AG08396 (cell line): ENCODE results near the gene CENPX.

ENCODE experiments used
- DNase-seq: peaks from one replicate; pipeline ENCODE4 v3.0.0; 2012; ENCODE audit warnings: low spot score, mixed read lengths

The CENPX gene

DNA sequence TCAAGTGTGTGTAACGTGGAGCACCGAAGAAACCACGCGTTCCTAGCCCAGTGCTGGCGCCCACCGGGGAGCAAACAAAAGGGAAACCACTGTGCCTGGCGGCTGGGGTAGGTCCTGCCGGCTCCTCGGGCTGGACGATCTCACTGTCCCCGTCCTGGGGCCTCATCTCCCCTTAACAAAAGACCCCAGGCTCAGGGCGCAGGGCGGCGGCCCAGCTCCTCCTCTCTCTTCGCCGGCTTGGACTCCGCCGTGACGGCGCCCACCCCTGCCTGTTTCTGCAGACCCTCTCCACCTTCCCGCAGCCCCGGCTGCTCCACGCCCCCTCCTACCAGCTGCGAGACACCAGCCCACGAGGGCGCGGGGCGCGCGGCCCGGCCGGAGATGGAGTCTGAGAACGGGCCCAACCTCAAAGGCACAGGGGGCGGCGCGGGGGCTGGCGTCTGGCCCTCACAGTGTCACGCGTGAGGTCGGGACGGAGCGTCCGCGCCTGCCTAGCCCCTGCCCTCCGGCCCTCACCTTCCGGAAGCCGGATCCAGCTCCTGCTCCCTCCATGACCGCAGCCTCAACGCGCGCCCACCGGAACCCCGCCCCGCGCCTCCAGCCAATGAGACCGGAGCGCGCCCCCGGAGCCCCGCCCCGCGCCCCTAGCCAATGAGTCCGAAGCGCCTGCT, at the start of gene CENPX:
Gene CENPX (minus strand): TSS at position 569 of the 671 bp plus-strand sequence. CDS start 17 bp downstream, at position 552.
- no peak for DNase-seq

DNA sequence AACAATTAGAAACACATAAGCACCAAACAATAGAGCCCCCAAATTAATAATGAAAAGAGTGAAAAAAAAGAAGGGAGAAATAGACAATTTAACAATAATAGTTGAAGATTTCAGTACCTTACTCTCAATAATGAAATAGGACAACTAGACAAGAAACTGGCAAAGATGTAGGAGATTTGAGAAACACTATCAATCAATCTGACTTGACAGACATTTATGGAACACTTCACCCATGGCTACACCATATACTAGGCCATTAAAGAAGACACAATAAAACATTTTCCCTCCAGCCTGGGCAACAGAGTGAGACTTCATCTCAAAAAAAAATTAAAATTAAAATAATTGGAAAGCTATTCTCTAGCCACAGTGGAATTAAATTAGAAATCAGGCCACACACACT, 47.9 kb upstream of the CENPX start:
- no peak for DNase-seq

DNA sequence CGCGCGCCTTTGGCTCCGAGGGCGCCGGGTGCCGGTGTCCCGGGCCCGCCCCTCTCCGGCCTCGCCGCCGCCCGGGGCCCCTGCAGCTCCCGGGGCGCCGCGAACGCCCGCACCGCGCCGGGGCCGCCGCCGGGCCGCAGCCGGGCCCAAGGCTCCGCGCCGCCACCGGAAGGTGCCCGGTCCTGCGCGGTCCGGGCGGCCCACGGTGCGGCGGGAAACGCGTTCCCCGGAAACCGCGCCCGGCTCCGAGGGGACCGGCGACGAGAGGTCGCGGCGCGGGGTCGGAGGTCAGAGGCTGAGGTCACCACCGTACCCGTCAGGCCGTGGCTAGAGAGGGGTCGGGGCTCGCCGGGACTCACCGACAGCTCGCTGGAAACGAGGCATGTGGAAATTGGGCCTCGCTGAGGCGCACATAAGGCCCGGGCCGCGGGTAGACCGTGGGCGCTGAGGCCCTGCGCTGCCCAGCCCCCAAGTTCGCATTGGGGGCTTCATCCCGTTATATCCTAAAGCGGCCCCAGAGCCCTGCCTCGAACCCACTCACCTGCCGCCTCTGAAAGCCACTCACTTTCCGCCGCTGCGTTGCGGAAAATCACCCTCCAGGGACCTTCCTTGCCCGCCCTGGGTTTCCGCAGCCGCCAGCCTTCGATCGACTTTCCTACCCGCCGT, 43.1 kb upstream of the CENPX start, which contains the start of gene DUS1L:
Gene DUS1L (minus strand): TSS at position 167 of the 666 bp plus-strand sequence. CDS start 745 bp downstream, outside the sequence.
- peak; percentile 95 for DNase-seq

DNA sequence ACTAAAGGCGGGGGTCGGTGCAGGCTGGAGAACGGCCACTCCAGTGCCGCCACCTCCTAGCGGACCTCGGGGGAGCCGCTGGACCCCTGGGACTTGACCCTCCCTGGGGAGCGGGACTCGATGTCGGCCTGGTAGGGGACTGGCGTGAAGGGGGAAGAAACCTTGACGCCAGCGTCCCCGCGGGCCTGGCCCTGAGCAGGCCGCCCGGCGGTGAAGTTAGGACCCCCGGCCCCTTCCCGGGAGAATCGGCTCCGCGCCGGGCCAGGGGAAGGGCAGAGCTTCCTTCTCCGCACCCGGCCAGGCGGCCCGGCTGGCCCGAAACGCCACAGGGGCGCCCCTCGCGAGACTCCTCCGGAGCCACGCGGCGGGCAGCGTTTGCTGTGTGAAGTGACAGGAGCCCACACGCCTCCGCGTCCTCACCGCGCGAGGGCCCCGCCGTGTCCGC, 42.5 kb upstream of the CENPX start:
- DNase-seq, result peak; percentile 89

DNA sequence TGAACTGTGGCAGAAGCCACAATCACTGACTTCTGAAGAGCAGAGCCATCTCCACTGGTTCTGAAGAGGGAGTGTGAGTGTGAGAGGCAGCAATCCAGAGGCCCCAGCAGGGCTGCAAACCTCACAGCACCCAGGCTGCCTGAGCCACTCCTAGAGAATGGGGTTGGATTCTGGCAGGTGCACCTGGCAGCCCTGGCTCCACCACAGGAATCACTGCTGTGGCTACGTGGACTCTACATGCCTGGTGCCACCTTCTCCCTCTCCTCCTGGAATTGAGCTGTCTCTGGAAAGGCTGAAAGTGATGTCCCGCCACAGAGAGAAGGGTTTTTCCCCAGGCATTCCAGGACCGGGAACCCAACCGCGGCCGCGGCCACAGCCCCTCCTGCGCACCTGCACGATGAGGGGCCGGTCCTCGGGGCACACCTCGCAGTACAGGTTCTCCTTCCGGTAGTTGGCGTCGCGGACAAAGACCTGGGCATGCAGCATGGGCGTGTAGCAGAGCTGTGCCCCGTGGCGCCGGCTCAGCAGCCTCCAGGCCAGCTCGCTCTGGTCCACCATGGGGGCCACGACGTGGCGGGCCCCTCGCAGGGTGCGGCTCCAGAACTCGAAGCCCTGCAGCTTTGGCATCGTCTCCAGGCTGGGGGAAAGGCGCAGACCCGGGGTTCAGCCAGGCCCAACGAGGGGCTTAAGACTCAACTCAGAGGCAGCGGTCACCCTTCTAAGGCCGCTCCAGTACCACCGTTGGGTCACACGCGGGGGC, 41.9 kb upstream of the CENPX start:
- peak; percentile 52 for DNase-seq

DNA sequence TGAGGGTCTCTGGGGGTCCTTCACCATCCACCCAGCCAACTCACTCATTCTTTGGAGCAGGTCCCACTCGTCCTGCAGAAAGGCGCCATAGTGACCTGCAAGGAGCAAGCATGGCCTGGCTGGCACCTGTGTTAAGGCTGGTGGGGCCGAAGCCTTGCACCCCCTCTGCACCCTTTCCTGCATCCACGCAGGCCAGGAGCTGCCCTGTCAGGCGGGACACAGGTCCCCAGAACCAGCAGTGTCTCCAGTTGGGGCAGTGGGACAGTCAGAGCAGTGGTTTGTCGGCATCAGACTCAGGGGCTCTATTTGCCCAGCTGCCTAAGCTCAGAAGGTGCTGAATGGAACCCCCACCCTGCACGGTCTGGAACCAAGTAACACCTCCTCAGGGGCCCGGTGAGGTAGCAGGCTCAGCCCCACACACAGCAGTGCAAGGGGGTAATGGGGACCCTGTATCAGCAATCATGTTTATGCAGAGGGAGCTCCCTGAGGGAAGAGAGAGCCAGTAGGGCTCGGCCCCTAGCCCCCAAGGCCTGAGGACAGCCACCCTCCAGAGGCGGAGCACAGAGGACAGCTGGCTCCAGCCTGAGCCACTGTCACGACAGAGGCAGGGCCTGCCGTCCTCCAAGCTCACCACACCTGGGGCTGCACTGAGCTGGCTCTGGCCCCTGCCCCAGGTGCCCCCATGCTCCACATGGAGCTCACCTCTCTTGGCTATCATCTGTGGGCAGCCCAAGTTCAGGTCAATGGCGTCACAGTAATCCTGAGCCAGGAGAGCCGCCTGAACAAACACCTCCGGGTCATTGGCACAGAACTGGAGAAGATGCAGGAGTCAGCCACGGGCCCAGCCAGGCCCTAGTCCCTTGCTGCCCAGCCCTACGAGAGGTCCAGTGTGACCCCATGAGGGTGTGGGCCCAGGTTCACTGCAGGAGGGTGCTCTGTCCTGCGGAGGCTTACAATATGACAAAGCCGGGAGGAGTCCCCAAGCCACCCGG, 41.0 kb upstream of the CENPX start:
- DNase-seq, result no peak

DNA sequence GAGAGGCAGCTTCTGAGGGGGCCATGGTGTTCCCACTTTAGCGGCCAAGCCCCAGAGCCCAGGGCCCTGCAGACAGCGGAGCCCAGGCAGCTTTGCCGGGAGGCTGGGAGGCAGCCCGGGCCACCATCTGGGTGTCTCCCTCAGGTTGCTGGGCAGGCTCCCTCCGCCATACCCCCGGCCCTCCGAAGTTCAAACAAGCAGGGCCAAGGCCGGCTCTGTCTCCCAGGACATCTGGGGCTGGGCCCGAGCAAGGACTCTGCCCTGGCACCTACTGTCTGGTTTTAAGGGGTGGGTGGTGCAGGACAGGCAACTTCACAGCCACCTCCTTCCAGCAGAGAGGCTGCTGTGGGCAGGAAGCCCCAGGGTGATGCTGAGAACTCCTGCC, 40.3 kb upstream of the CENPX start:
- no peak for DNase-seq

DNA sequence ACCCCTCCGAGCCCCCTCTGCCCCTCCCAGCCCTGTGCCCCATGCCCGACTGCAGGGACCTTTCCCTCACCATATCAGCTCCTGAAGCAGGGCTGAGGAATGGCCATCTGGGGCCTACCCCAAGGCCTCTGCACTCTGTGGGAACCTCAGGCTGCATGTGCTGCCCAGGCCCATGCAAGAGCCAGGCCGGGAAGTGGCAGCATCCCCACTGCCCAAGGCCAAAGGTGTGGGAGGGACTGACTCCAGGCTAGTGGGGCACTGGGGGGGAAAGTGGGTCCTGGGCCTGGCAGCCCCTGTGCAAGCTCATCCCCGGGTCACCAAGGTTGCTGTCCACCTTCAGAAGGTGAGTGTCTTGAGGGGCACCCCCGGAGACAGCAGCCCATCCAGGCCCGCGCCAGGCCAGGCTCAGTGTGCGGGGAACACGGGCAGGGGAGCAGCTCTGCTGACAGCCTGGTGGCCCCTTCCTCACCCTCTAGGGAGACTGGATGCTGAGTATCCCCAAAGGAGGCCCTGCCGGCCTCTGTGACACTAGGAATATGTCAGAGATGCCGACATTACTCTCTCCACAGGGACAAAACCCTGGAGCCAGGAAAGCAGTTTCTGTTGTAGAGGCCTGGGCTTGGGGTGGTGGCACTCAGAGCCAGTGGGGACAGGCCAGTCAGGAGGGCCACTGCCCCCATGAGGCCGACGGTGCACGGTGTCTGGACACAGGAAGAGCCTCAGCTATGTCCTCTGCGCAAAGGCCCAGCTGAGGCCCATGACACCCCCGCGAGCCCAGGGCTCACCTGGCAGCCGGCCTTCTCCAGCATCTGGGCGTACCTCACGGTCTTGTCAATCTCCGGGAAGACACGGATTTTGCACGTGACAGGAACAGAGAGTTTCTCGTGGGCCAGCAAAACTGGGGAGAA, 39.7 kb upstream of the CENPX start:
- no peak for DNase-seq

DNA sequence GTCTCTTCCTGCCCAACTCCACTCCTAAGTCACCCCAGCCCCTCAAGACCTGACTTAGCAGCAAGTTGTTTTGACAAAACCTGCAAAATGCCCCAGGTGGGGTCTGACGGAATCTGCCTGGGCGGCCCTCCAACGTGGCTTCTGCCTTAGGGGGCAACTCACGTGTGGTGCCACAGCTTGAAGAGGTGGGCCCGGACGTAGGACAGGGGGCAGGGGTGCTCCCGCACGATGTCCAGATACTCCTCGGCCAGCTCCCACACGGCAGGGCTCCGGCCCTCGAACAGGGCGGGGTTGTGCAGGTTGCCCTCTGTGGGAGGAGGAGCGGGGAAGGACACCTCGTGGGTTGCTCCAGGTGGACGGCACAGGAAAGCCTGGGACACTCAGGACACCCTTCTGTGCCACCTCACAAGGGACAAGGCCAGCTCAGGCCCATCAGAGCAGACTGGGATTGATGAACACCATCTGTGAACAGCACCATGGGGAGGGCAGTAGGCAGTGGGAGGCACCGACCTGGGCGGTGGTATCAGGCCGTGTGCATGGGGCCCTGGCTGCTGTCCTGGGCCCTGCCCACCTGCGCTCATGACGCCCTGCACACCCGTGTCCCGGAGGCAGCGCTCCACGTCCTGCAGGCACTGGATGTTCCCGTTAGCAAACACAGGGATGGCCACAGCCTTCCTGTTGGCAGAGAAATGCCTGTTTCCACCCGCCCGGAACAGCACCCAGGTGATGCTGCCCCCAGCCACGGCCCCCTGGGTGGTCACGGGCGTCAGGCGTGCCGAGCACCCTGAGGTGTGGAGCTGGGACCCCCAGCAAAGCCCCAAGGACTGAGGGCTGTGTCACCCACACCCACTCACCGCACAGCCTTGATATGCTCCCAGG, 38.6 kb upstream of the CENPX start:
- DNase-seq, result no peak

DNA sequence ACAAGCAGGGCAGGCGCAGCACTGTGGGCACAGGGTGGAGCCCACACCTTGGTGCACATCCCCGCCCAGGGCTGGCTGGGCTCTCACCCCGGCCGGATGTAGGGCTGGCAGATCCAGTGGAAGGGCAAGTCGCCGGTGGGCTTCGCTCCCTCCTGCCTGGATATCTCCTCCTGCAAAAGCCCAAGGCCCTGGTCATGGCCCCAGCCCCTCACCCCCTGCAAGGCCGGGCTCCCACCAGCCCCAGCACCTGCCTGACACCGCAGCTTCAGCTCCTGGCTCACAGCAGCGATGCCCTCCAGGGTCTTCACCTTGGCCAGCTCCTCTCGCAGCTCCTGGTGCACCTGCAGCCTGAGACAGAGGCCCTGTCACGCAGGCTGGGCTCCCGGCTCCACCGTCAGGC, 37.9 kb upstream of the CENPX start:
- no peak for DNase-seq

DNA sequence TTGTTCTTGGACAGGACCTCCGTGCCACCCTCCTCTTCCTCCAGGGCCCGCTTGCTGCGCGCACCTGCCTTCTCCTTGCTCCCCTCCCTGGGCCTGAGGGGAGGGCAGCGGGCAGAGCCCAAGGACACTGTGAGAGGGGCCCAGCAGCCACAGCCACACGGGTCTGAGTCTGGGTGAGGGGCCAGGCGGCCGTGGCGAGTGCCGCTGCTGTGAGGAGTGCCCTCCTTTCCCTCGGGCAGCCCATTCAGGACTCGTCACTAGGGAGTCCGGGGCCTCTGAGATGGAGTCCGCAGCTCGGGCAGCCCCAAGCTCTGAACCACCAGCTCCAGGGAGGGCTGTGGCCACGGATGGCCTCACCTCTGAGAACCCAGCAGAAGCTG, 37.3 kb upstream of the CENPX start:
- no peak for DNase-seq

DNA sequence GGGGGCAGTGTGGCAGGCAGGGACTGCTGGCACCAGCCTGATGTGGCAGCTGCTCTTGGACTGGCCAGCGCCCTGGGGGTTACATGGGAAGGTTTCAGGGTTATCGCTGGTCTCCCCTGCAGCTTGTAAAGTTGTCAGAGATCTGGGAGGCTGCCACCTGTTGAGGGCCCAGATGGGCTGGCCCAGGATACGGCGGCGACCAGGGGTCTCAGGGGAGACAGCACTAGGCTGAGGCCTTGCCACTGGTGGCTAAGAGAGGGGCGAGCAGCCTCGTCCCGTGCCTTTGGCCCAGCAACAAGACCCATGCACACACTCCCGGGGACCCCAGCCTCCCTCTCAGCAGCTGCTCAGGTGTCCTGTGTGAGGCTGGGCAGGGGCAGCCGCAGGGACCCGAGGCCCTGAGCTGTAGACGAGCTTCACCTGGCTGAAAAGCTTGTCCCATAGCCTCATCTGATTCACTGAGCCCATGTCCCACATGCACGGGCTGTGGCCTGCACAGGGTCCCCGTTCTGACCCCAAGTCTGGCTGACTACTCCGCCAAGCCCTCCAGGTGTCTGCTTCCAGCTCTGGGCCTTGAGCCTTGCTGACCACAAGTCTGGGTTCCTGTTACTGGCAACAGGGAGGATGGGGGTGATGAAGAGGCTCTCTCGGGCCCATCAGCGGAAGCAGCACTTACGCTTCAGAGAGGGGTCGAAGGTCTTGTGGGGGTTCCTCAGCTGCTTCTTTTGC, 36.8 kb upstream of the CENPX start:
- DNase-seq, result no peak

DNA sequence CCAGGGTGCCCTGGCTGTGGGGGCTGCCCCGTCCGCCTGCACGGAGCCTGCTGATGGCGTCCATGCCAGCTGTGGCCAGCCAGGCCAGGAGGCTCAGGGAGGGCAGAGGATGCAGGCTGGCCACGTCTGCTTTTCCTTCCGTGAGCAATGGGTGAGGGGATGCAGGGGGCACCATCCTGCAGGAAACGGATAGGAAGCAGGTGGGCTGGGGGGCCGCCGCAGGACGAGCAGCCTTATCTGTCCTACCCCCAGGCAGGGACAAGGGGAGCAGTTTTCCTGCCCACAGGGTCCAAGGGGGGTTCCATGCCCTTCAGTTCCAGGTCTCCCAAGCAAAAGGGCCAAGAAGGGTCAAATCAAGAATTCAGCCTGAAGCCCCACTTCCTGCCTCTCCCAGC, 36.2 kb upstream of the CENPX start:
- no peak for DNase-seq

DNA sequence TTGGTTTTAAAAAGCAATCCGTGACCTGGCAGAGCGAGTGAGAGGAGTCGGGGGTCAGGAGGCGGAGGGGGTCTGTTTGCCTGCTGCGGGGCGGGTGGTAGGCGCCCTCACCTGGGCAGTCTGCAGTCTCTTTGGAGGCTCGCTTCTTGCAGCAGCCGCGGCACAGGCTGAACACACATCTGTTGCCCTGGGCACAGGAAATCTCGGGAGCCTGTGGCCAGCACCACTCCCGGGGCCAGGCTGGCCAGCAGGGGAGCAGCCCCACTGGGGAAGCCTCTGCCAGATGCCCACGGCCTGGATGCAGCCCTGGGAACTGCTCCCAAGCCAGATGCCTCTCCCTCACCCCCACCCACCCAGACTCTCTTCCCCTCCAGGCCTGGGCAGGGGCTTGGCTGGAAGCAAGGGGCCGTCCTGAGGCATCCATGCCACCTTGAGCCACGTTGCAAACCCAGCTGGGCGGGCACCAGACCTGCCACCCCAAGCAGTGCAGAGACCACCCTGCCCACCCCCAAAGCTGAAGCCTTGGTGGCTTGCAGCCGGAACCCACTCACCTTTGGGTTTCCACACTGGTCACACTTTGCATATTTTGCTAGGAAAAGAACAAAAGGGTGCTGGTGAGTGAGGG, 35.7 kb upstream of the CENPX start:
- no peak for DNase-seq

DNA sequence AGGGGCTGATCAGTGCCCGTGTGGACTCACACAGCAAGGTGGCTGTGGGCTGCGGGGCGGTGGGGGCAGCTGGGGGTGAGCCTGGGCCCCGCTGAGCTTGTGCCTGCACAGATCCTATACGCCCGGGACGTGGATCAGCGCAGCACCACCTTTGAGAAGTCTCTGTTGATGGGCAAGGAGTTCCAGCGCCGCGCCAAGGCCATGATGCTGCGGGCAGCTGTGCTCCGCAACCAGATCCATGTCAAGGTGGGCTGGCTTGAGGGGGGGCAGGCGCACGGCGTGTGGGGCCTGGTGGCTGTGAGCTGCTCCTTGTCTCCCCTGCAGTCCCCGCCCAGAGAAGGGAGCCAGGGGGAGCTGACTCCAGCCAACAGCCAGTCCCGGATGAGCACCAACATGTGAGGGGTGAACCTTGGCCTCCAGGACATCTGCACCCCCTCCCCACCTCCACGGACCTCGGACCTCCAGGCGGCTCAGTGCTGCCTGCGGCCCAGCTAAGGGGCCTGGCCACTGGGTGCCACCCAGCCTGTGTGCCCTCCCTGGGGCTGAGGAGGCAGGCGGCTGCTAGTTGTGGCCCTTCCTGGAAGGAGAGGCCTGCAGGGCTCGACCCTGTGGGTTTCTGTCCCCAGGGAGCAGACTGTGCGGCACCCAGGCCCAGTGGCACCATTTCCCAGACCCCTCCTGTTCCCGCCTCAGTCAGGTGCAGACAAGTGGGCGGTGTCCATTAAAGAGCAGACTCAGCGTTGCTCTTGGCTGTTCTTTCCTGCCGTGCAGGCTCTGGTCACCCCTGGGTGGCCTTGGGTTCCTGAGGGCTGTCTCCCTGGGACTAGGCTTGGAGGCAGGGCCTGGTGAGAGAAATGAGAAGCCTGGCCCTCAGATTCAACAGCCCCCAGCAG, 34.3 kb upstream of the CENPX start:
- DNase-seq, result no peak

DNA sequence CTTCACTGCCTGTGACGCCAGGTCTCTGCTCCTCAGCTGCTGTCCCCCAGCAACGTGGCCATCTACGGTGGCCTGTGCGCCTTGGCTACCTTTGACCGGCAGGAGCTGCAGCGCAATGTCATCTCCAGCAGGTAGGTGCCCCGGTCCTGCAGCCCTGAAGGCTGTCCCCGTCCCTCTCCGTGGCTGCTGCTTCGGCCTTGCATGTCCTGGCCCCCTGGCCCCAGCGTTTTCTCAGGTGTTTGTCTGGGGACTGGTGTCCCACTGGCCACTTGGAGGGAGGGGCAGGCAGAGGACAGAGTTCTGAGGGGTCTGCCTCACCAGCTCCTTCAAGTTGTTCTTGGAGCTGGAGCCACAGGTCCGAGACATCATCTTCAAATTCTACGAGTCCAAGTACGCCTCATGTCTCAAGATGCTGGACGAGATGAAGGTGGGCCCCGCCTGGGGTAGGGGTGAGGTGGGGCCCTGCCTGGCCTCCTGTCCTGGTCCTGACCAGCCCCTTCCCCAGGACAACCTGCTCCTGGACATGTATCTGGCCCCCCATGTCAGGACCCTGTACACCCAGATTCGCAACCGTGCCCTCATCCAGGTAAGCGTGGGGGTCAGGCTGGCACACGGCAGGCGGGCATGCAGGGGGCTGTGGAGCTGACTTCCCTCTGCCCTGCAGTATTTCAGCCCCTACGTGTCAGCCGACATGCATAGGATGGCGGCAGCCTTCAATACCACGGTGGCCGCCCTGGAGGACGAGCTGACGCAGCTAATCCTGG, 33.5 kb upstream of the CENPX start:
- DNase-seq, result no peak
